ENCODE data around the gene USP6.
"Not testable (repeated sequence)": the region's sequence is repeated elsewhere in the genome, so short reads cannot be mapped to it uniquely, and the experiment has no call there.

Gene USP6

DNA sequence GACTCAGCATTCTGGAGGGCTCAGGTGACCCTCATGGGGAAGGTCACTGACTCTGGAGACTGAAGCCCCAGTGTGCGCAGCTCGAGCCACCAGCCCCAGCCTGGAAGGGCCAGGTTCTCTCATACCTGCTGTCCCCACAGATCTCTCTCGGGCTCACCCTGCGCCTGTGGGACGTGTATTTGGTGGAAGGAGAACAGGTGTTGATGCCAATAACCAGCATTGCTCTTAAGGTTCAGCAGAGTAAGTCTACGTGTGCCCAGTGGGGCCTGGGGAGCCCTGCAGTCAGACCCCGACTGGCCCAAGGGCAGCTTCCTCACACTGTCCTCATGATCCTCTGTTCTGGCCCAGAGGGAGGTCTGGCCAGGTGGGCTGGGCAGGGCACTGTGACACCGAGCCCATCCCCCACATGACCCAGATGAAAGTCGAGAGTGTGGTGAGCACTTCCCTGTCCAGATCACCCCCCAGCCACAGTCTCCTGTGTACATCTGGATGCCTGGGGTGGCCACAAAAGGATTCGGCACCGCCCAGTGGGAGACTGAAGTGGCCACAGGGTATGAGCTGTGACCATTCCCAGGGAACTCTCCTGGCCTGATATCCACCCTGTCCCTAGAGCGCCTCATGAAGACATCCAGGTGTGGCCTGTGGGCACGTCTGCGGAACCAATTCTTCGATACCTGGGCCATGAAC, 21.8 kb downstream of the USP6 start:
- not testable (repeated sequence) for H3K4me1 ChIP-seq (ENCODE audit: insufficient read depth, low read length); H3K27me3 ChIP-seq (ENCODE audit: insufficient read depth, low read length); H3K36me3 ChIP-seq (ENCODE audit: insufficient read depth, low read length); H3K4me3 ChIP-seq (ENCODE audit: low read length); H3K9me3 ChIP-seq (ENCODE audit: insufficient read depth, low read depth, low read length); H3K9ac ChIP-seq (ENCODE audit: low read depth, low read length); H3K27ac ChIP-seq (ENCODE audit: low read depth, low read length)
- WGBS = 94% methylated on average over 14 of the region's 15 CpGs

DNA sequence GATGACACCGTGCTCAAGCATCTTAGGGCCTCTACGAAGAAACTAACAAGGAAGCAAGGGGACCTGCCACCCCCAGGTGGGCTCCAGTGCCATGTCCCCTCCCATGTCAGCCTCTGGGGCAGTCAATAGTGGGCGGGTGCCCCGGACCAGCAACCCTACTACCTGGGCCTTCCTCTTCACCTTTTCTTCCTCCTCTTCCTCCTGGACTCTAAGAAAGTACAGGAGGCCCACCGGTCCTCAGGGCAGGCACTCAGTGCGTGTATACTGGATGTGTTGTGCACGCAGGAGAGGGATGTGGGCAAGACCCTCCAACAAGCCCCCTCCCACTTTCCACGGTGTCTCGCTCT, 22.3 kb downstream of the USP6 start:
- H3K27me3 ChIP-seq (ENCODE audit: insufficient read depth, low read length); H3K9me3 ChIP-seq (ENCODE audit: insufficient read depth, low read depth, low read length): not testable (repeated sequence)
- 98% methylated on average over 9 of the region's 9 CpGs for WGBS

GRCh38 chr17:5138616-5139457, 23.0 kb downstream of the USP6 start:
- Histone ChIP-seq H3K9ac (ENCODE audit: low read depth, low read length) (no peak overlapping the region), H3K4me3 (ENCODE audit: low read length) (no peak overlapping the region), H3K36me3 (ENCODE audit: insufficient read depth, low read length) (no peaks in the 10 kb centered on the region), H3K4me1 (ENCODE audit: insufficient read depth, low read length) (no peaks in the 10 kb centered on the region), H3K27ac (ENCODE audit: low read depth, low read length) (no peak overlapping the region), H3K27me3 (ENCODE audit: insufficient read depth, low read length) (no peaks in the 10 kb centered on the region), H3K9me3 (ENCODE audit: insufficient read depth, low read depth, low read length) (no peaks in the 10 kb centered on the region)
- WGBS = 94% methylated on average over 24 of the region's 24 CpGs

More for the DNA sequence above, 22.3 kb downstream of the USP6 start:
- H3K4me3 ChIP-seq (ENCODE audit: low read length); H3K4me1 ChIP-seq (ENCODE audit: insufficient read depth, low read length); H3K9ac ChIP-seq (ENCODE audit: low read depth, low read length); H3K27ac ChIP-seq (ENCODE audit: low read depth, low read length); H3K36me3 ChIP-seq (ENCODE audit: insufficient read depth, low read length): not testable (repeated sequence)

GRCh38 chr17:5139458-5139732, 23.6 kb downstream of the USP6 start:
- no peak overlapping the region for H3K27ac ChIP-seq (ENCODE audit: low read depth, low read length)
- no peak overlapping the region for H3K9ac ChIP-seq (ENCODE audit: low read depth, low read length)
- WGBS = 96% methylated on average over 5 of the region's 5 CpGs
- H3K9me3 ChIP-seq (ENCODE audit: insufficient read depth, low read depth, low read length) = no peaks in the 10 kb centered on the region
- H3K36me3 ChIP-seq (ENCODE audit: insufficient read depth, low read length) = no peaks in the 10 kb centered on the region
- H3K4me1 ChIP-seq (ENCODE audit: insufficient read depth, low read length) = no peaks in the 10 kb centered on the region
- no peak overlapping the region for H3K4me3 ChIP-seq (ENCODE audit: low read length)
- no peaks in the 10 kb centered on the region for H3K27me3 ChIP-seq (ENCODE audit: insufficient read depth, low read length)

DNA sequence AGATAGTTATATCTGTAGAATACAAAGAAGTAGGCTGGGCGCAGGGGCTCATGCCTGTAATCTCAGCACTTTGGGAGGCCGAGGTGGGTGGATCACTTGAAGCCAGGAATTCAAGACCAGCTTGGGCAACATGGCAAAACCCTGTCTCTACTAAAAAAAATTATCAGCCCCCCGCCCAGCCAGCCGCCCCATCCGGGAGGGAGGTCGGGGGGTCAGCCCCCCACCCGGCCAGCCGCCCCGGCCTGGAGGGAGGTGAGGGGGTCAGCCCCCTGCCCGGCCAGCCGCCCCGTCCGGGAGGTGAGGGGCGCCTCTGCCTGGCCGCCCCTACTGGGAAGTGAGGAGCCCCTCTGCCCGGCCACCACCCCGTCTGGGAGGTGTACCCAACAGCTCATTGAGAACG, 27.0 kb downstream of the USP6 start:
- H3K9ac ChIP-seq (ENCODE audit: low read depth, low read length); H3K36me3 ChIP-seq (ENCODE audit: insufficient read depth, low read length); H3K27me3 ChIP-seq (ENCODE audit: insufficient read depth, low read length); H3K9me3 ChIP-seq (ENCODE audit: insufficient read depth, low read depth, low read length); H3K4me3 ChIP-seq (ENCODE audit: low read length); H3K27ac ChIP-seq (ENCODE audit: low read depth, low read length); H3K4me1 ChIP-seq (ENCODE audit: insufficient read depth, low read length): not testable (repeated sequence)
- WGBS = 95% methylated on average over 11 of the region's 18 CpGs

- not testable (repeated sequence) for H3K9ac ChIP-seq (ENCODE audit: low read depth, low read length); H3K36me3 ChIP-seq (ENCODE audit: insufficient read depth, low read length); H3K4me3 ChIP-seq (ENCODE audit: low read length); H3K27me3 ChIP-seq (ENCODE audit: insufficient read depth, low read length); H3K4me1 ChIP-seq (ENCODE audit: insufficient read depth, low read length); H3K9me3 ChIP-seq (ENCODE audit: insufficient read depth, low read depth, low read length); H3K27ac ChIP-seq (ENCODE audit: low read depth, low read length)
- no CpG with 5 or more reads among the region's 1 CpG for WGBS
Measured at GRCh38 chr17:5146122-5146521, 30.3 kb downstream of the USP6 start.

- H3K9me3 ChIP-seq (ENCODE audit: insufficient read depth, low read depth, low read length); H3K4me1 ChIP-seq (ENCODE audit: insufficient read depth, low read length); H3K4me3 ChIP-seq (ENCODE audit: low read length); H3K9ac ChIP-seq (ENCODE audit: low read depth, low read length); H3K27me3 ChIP-seq (ENCODE audit: insufficient read depth, low read length); H3K36me3 ChIP-seq (ENCODE audit: insufficient read depth, low read length); H3K27ac ChIP-seq (ENCODE audit: low read depth, low read length): not testable (repeated sequence)
- no CpG with 5 or more reads among the region's 1 CpG for WGBS
Measured at GRCh38 chr17:5160702-5161101, 44.9 kb downstream of the USP6 start.

DNA sequence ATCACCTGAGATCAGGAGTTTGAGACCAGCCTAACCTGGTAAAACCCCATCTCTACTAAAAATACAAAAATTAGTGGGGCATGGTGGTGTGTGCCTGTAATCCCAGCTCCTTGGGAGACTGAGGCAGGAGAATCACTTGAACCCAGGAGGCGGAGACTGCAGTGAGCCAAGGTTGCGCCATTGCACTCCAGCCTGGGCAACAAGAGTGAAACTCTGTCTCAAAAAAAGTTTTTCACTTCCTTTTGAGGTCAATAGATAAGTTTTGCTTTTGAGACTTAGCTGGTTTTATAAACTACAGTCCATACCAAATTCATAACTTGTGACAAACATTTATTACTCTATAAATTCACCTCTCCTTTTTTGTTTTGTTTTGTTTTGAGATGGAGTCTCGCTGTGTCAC, 46.0 kb downstream of the USP6 start:
- H3K4me3 ChIP-seq (ENCODE audit: low read length); H3K27me3 ChIP-seq (ENCODE audit: insufficient read depth, low read length); H3K27ac ChIP-seq (ENCODE audit: low read depth, low read length); H3K9me3 ChIP-seq (ENCODE audit: insufficient read depth, low read depth, low read length); H3K9ac ChIP-seq (ENCODE audit: low read depth, low read length); H3K36me3 ChIP-seq (ENCODE audit: insufficient read depth, low read length); H3K4me1 ChIP-seq (ENCODE audit: insufficient read depth, low read length): not testable (repeated sequence)
- 86% methylated on average over 3 of the region's 3 CpGs for WGBS

- H3K27ac ChIP-seq (ENCODE audit: low read depth, low read length) = no peak overlapping the region
- H3K4me3 ChIP-seq (ENCODE audit: low read length) = no peak overlapping the region
- WGBS = 92% methylated on average over 6 of the region's 6 CpGs
- no peak overlapping the region for H3K9ac ChIP-seq (ENCODE audit: low read depth, low read length)
- H3K27me3 ChIP-seq (ENCODE audit: insufficient read depth, low read length) = no peaks in the 10 kb centered on the region
- H3K36me3 ChIP-seq (ENCODE audit: insufficient read depth, low read length) = no peaks in the 10 kb centered on the region
- no peaks in the 10 kb centered on the region; the same call in 1 of the 2 replicates for H3K4me1 ChIP-seq (ENCODE audit: insufficient read depth, low read length)
- no peaks in the 10 kb centered on the region for H3K9me3 ChIP-seq (ENCODE audit: insufficient read depth, low read depth, low read length)
Measured at GRCh38 chr17:5164436-5164835, 48.6 kb downstream of the USP6 start.

DNA sequence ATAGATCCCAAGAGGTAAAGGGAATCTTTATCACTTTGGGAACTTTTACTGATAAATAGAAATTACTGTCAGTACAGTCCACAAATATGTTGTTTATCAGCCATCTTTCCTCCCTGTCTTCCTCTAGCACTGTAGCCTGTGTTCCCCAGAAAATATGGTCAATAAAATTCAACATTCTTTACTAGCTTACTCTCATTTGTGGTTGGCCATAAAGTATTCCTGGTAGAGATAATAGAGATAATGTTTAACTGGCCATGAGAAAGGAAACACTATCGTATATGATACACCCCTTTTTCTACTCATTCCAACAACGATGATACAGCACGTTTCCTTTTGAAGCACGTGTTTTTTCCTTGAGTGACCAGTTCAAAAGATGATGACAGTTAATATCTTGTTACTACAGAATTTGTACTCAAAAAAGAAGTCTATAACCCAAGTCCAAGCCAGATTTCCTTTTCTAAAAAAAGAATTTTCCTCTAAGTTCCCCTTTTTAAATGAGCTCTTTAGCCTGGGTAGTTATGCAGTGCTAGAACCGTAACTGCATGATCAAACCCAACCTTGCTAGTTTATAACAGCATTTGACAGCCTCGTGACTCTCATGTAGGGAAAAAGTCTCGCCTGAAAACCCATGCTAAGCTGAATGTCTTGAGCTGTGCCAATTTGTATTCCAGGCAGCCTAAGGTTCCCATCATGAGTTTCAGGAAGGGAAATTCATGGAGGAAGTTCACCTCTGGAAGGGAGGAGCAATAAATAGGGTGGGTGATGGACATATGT, 50.1 kb downstream of the USP6 start:
- H3K4me1 ChIP-seq (ENCODE audit: insufficient read depth, low read length); H3K27me3 ChIP-seq (ENCODE audit: insufficient read depth, low read length); H3K27ac ChIP-seq (ENCODE audit: low read depth, low read length); H3K4me3 ChIP-seq (ENCODE audit: low read length); H3K9me3 ChIP-seq (ENCODE audit: insufficient read depth, low read depth, low read length); H3K9ac ChIP-seq (ENCODE audit: low read depth, low read length); H3K36me3 ChIP-seq (ENCODE audit: insufficient read depth, low read length): not testable (repeated sequence)
- WGBS = 90% methylated on average over 3 of the region's 7 CpGs

- H3K9ac ChIP-seq (ENCODE audit: low read depth, low read length); H3K27ac ChIP-seq (ENCODE audit: low read depth, low read length); H3K27me3 ChIP-seq (ENCODE audit: insufficient read depth, low read length); H3K4me1 ChIP-seq (ENCODE audit: insufficient read depth, low read length); H3K4me3 ChIP-seq (ENCODE audit: low read length): not testable (repeated sequence)
- Histone ChIP-seq H3K36me3 (ENCODE audit: insufficient read depth, low read length) (peaks cover 17% of the 10 kb centered on the region; the same call in 1 of the 2 replicates), H3K9me3 (ENCODE audit: insufficient read depth, low read depth, low read length) (peaks cover 35% of the 10 kb centered on the region)
- 96% methylated on average over 7 of the region's 7 CpGs for WGBS
Measured at GRCh38 chr17:5175027-5175426, 59.2 kb downstream of the USP6 start.
